ENCODE data around the gene RAI2.

RAI2 gene

GRCh38 chrX:17860811-17861488 is at the start of gene RAI2:
TSS of gene RAI2 (minus strand) at chrX:17861298. CDS start at chrX:17802010, 59,288 bp downstream.
- no peak within 1 kb of the TSS for H3K9ac ChIP-seq (ENCODE audit: insufficient read length)
- no peak within 1 kb of the TSS for H3K27ac ChIP-seq
- H3K36me3 ChIP-seq (ENCODE audit: insufficient read depth, low read length) = no peaks in the 10 kb centered on the region
- no peak for DNase-seq (ENCODE audit: low read depth, low spot score)
- TF ChIP-seq FOXP2 (optimal IDR thresholded peaks at IDR 0.05; ENCODE audit: control extremely low read depth, extremely low read length, insufficient read depth) (no peak), EZH2 (IDR thresholded peaks at IDR 0.05) (no peak)
- H3K9me3 ChIP-seq (ENCODE audit: low read depth, low read length) = no peaks in the 10 kb centered on the region
- H3K4me3 ChIP-seq = 0 out of 2 replicates have a peak within 1 kb of the TSS, but pooled peaks have one; percentile 25

DNA sequence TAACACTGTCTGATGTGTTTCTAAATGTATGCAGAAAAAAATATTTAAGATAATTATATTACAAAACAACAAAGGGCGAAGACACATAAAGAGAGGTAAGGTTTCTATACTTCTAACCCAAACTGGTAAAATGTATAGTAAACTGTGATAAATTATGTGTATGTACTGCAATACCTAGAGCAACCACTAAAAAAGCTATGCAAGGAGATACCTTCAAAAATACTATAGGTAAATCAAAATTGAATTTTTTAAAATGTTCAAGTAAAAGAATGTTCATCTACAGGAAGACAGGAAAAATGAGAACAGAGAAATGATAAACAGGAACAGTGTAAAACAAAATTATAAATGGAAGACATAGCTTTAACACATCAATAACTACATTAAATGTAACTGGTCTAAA is 27.3 kb upstream of the RAI2 start:
- Histone ChIP-seq H3K27ac (no peak overlapping the region), H3K36me3 (ENCODE audit: insufficient read depth, low read length) (no peaks in the 10 kb centered on the region), H3K9ac (ENCODE audit: insufficient read length) (no peak overlapping the region), H3K4me3 (no peak overlapping the region), H3K9me3 (ENCODE audit: low read depth, low read length) (no peaks in the 10 kb centered on the region)
- DNase-seq (ENCODE audit: low read depth, low spot score) = no peak
- TF ChIP-seq POLR2AphosphoS5 (IDR thresholded peaks at IDR 0.05; ENCODE audit: borderline replicate concordance, low read depth, low read length) (no peak), EZH2 (IDR thresholded peaks at IDR 0.05) (no peak), FOXP2 (optimal IDR thresholded peaks at IDR 0.05; ENCODE audit: control extremely low read depth, extremely low read length, insufficient read depth) (no peak)

GRCh38 chrX:17882680-17883079 is 21.6 kb upstream of the RAI2 start:
- Histone ChIP-seq H3K9ac (ENCODE audit: insufficient read length) (no peak overlapping the region), H3K9me3 (ENCODE audit: low read depth, low read length) (no peaks in the 10 kb centered on the region), H3K36me3 (ENCODE audit: insufficient read depth, low read length) (no peaks in the 10 kb centered on the region), H3K4me3 (no peak overlapping the region), H3K27ac (no peak overlapping the region)
- no peak for DNase-seq (ENCODE audit: low read depth, low spot score)
- no peak for TF ChIP-seq EZH2 (IDR thresholded peaks at IDR 0.05)
- no peak for TF ChIP-seq POLR2AphosphoS5 (IDR thresholded peaks at IDR 0.05; ENCODE audit: borderline replicate concordance, low read depth, low read length)
- no peak for TF ChIP-seq FOXP2 (optimal IDR thresholded peaks at IDR 0.05; ENCODE audit: control extremely low read depth, extremely low read length, insufficient read depth)

DNA sequence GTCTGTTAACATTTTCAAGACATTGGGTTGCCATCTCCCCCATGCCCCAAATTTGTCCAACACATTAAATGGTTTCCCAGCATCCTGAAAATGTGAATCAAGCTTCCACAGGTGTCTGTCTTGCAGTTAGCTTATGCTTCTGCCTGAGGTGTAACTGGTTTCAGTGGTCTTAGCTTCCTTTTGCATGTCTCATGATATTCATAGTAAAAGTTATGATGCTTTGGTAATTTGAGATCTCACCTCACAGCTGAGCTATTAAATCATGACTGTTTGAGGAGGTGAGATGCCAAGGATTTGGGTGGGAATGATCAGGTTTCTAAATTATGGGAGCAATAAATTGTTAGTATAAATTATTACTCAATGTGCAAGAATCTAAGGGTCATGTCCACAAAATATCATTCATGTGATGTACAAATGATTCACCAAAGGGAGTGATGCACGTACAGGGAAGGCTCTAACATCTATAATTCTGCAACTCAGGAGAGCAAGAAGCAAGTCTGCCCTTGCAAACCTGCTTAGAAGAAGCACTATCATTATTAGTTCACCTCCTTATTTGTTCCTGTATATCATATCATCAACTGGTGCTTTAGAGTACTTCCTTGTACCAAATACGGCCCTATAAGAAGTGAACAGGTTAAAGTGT is 17.1 kb upstream of the RAI2 start:
- no peak for TF ChIP-seq POLR2AphosphoS5 (IDR thresholded peaks at IDR 0.05; ENCODE audit: borderline replicate concordance, low read depth, low read length)
- TF ChIP-seq FOXP2 (optimal IDR thresholded peaks at IDR 0.05; ENCODE audit: control extremely low read depth, extremely low read length, insufficient read depth) = no peak
- no peak overlapping the region for H3K27ac ChIP-seq
- DNase-seq (ENCODE audit: low read depth, low spot score) = no peak
- no peaks in the 10 kb centered on the region for H3K9me3 ChIP-seq (ENCODE audit: low read depth, low read length)
- H3K9ac ChIP-seq (ENCODE audit: insufficient read length) = no peak overlapping the region
- H3K4me3 ChIP-seq = no peak overlapping the region
- H3K36me3 ChIP-seq (ENCODE audit: insufficient read depth, low read length) = no peaks in the 10 kb centered on the region

- Histone ChIP-seq H3K27ac (no peak overlapping the region), H3K9ac (ENCODE audit: insufficient read length) (no peak overlapping the region), H3K9me3 (ENCODE audit: low read depth, low read length) (no peaks in the 10 kb centered on the region), H3K36me3 (ENCODE audit: insufficient read depth, low read length) (no peaks in the 10 kb centered on the region), H3K4me3 (no peak overlapping the region)
- TF ChIP-seq POLR2AphosphoS5 (IDR thresholded peaks at IDR 0.05; ENCODE audit: borderline replicate concordance, low read depth, low read length) (no peak), FOXP2 (optimal IDR thresholded peaks at IDR 0.05; ENCODE audit: control extremely low read depth, extremely low read length, insufficient read depth) (no peak), EZH2 (IDR thresholded peaks at IDR 0.05) (no peak)
- no peak for DNase-seq (ENCODE audit: low read depth, low spot score)
Observed at GRCh38 chrX:17876135-17876534, 15.0 kb upstream of the RAI2 start.

GRCh38 chrX:17869580-17869979 is 8.5 kb upstream of the RAI2 start:
- H3K27ac ChIP-seq = no peak overlapping the region
- no peak overlapping the region for H3K4me3 ChIP-seq
- H3K9ac ChIP-seq (ENCODE audit: insufficient read length) = no peak overlapping the region
- DNase-seq (ENCODE audit: low read depth, low spot score) = no peak
- no peak for TF ChIP-seq POLR2AphosphoS5 (IDR thresholded peaks at IDR 0.05; ENCODE audit: borderline replicate concordance, low read depth, low read length)
- no peak for TF ChIP-seq EZH2 (IDR thresholded peaks at IDR 0.05)
- TF ChIP-seq FOXP2 (optimal IDR thresholded peaks at IDR 0.05; ENCODE audit: control extremely low read depth, extremely low read length, insufficient read depth) = no peak
- H3K36me3 ChIP-seq (ENCODE audit: insufficient read depth, low read length) = no peaks in the 10 kb centered on the region
- no peaks in the 10 kb centered on the region for H3K9me3 ChIP-seq (ENCODE audit: low read depth, low read length)

DNA sequence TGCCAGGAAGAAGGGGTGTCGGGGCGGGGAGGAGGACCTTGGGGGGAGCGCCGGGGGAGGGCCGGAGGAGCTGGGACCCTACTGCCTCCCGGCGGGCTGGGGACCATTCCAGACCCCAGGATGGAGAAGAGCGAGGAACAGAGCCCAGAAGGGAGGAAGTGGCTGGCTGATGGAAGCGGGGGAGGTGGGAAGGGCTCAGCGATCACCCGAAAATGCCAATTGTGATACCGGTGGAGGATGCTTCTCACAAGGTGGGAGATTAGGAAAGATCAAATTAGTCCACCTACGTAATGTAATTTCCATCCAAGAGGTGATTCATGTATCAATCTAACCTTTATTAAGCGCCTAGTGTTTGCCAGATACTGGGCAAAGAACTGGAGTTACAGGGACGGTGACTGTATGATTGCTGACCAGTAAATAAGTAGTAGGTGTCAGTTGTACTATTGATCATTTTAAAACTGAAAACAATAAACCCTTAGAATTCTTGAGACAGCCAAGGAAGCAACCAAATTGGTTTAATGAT is 452 bp upstream of the RAI2 start:
- TF ChIP-seq EZH2 (IDR thresholded peaks at IDR 0.05) (no peak), POLR2AphosphoS5 (IDR thresholded peaks at IDR 0.05; ENCODE audit: borderline replicate concordance, low read depth, low read length) (no peak), FOXP2 (optimal IDR thresholded peaks at IDR 0.05; ENCODE audit: control extremely low read depth, extremely low read length, insufficient read depth) (no peak)
- DNase-seq (ENCODE audit: low read depth, low spot score) = no peak
- Histone ChIP-seq H3K9me3 (ENCODE audit: low read depth, low read length) (no peaks in the 10 kb centered on the region), H3K4me3 (no peak overlapping the region), H3K36me3 (ENCODE audit: insufficient read depth, low read length) (no peaks in the 10 kb centered on the region), H3K9ac (ENCODE audit: insufficient read length) (no peak overlapping the region), H3K27ac (no peak overlapping the region)

DNA sequence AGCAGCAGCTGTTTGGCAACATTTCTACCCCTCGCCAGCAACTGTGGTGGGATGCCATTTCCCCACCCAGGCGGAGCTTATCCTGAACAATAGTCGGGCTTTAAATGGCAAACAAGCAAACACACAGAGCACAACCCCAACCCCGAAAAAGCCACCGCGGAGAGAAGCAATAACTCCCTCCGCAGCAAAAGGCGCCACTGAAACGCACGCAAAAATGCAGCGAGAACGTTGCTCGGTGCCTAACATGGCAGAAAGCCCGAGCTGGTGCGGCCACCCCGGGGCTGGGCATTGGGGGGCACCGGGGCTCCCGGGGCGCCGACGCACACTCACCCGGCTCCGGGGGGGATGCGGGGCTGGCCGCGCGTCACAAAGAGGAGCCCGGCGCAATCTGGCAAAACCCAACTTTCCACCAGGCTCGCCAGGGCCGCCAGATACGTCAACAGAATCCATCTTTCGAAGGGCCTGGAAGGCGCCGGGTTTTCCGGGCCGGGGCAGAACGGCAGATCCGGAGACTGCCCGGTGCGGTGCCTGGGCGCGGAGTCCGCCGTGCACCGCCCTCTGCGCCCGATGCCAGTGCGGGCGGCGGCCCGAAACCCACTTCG is 818 bp downstream of the RAI2 start:
- Histone ChIP-seq H3K9me3 (ENCODE audit: low read depth, low read length) (no peaks in the 10 kb centered on the region), H3K4me3 (0 out of 2 replicates have a peak overlapping the region, but pooled peaks have one; percentile 25), H3K27ac (no peak overlapping the region), H3K36me3 (ENCODE audit: insufficient read depth, low read length) (no peaks in the 10 kb centered on the region), H3K9ac (ENCODE audit: insufficient read length) (no peak overlapping the region)
- no peak for TF ChIP-seq POLR2AphosphoS5 (IDR thresholded peaks at IDR 0.05; ENCODE audit: borderline replicate concordance, low read depth, low read length)
- TF ChIP-seq EZH2 (IDR thresholded peaks at IDR 0.05) = peak; percentile 95
- DNase-seq (ENCODE audit: low read depth, low spot score) = no peak
